CD4-positive, alpha-beta T cell treated with Interleukin-10 for 1 hour (primary cell): ENCODE results near the gene UVSSA.
A peak's percentile ranks its signal among the peaks of the same experiment; 100 is the strongest.

ENCODE experiments used
- DNase-seq: peaks from one replicate; pipeline ENCODE4 v3.0.0-alpha.2; 2020

Gene UVSSA

GRCh38 chr4:1350169-1350520 lies 3.1 kb downstream of the UVSSA start:
- no peak for DNase-seq

DNA sequence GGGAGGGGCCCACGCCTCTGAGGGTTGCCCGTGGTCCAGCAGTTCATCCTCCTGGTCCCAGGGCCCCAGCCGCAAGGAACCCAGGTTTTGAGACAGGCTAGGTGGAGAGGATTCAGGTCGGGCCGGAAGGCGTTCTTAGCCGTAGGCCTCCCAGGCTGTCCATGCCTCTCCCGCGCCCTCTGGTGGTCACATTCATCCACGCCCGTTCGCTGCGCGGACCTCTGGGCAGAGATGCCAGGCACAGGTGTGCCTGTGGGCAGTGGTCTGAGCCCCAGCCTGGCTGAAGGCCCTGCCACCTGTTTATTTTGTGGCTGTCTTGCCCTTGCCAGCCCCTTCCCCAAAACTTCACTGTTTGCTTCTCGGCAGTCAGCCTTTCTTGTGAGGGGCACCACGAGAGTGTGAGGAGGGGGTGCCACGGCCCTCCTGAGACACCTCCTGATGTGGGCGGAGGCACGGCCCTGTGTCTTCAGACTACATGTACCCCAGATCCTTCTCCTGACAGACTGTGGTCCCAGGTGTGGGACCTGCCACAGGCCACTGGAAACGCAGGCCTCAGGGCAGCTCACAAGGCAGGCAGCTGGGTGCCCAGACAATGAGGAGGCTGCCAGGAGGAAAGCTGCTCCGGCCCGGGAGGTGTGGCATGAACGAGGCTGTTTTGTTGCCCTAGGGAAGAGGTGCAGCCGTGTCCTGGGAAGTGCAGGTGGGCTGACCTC lies 5.0 kb downstream of the UVSSA start:
- DNase-seq: peak; percentile 88

DNA sequence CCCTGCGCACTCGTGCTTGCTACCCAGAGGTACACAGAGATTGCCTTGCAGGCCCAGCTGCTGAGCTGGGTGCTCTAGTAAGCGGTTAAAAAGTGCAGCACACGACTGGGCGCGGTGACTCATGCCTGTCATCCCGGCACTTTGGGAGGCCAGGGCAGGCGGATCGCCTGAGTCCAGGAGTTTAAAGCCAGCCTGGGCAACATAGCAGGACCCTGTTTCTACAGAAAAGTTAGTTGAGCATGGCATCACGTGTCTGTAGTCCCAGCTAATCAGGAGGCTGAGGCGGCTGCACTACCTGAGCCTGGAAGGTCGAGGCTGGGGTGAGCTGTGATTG lies 5.5 kb downstream of the UVSSA start:
- no peak for DNase-seq

- no peak for DNase-seq
Observed at GRCh38 chr4:1353186-1354055, 6.4 kb downstream of the UVSSA start.

DNA sequence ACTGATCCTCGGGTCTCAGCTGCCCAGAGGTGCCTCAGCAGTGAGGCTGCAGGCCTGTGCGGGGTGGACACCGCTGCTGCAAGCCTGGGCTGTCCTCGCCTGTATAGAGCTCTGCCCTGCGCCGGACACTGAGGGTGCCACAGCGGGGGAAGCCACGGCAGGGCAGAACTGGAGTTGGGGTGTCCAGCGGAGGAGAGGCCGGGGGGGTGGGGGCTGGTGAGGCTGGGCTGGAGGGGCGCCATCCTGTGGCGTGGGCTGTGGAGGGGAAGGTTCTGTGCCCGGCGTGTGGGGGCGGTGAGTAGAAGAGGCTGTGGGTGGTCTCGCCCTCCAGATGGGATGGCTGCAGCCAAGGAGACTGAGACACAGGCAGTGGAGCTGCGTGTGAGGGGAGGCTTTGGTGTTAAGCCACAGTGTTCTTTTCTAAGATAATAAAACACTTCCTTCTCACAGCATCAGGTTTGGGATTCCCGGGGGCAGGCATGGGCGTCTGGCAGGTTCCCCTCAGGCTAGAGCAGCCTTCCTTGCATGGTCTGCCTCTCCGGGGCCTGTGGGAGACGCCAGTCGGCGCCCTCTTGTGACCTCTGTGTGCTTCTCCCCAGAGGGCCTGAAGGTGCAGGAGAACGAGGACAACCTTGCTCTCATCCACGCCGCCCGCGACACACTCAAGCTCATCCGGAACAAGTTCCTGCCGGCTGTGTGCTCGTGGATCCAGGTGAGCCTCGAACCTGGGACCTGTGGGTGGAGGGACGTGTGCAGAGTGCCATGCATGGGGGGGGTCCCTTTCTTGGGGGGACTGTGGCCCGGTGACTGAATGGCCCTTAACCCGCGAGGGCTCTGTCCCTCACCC lies 7.4 kb downstream of the UVSSA start:
- DNase-seq: no peak

GRCh38 chr4:1354983-1355275 lies 7.9 kb downstream of the UVSSA start:
- DNase-seq: no peak

DNA sequence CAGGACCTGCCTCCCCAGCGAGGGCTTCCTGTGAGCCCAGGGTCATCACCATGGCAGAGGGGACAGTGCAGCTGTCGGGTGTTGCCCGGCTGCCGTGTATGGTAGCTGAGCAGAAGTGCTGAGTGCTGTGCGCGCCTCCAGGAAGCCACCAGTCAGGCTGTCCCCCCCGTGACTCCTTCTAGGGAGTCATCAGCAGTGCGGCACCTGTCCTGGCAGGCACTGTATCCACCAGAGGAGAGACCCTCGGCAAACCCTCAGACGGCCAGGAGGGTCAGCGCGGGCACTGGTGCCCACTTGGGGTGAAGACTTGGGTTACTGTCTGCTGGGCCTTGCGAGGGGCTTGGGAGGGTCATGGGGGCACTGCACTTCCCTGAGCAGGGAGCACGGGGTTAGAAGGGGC lies 8.4 kb downstream of the UVSSA start:
- DNase-seq: no peak

GRCh38 chr4:1356181-1356998 lies 9.4 kb downstream of the UVSSA start:
- DNase-seq: peak; percentile 52

DNA sequence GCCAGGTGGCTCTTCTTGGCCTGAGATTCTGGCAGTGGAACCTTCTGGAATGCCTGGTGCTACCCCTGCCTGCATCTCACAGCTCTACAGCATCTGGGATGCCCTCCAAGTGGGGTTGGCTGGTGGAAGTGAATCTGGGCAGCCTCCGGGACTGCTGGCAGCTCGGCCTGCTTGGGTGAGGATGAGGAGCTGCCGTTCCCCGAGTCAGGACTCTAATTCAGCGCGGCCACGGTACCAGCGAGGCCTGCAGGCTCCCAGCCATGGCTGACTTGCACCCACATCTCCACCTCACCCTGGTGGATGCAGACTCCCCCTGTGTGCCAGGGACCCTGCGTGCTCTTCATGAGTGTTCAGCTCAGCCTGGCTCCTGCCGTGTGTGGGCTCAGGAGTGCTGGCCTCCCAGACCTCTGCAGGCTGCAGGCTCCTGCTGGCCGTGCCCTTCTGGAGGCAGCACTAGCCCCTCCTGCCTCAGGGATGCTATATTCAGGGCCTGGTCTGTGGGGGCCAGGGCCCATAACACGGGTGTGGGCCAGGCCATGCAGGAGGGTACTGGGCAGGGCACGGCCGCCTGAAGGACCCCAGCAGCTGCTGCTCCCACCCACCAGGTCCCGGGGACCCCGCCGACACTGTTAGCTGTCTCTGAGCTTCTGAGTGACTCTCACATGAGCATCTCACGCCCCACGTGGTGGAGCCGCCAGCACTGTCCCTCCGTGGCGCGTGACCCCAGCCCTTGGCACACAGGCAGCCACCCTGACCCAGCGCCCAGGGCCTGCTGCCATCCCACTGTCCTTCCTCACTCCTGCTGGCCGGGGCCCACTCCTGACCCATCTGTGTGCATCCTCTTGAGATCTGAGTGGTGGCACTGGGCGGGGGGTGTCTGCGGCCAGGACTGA lies 10.6 kb downstream of the UVSSA start:
- DNase-seq: no peak

DNA sequence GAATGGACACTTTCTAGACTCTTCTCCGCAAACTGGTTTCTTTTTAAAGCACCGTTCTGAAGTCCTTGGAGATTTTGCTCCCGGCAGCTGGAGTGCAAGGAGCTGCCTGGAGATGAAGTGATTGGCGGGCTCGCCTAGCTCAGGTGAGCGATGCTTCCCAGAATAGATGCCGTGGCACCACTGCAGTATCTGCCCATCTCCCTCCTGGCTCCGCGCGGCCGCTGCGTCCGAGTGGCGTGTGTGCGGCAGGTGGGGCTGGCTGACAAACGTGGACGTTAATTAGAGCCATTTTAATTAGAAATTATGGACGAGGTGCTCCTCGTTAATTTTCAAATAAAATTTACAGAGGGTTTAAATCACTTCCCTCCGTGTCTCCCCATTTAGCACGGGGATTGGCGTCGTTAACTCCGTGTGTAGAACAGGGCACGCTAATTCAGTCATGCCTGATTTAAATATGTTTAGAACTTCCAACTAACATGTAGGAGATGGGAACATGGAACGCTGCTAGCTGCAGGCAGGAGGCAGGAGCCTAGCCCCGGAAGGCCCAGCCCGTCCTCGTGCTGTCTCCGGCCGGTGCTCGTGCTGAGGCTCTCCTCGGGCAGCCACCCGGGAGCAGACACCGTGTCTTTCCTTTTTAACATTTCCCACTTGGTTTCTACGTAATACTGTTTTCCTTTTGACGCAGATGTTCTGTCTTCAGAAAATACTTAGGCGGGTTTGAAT lies 11.6 kb downstream of the UVSSA start:
- no peak for DNase-seq

- no peak for DNase-seq
Observed at GRCh38 chr4:1359144-1359501, 12.1 kb downstream of the UVSSA start.

DNA sequence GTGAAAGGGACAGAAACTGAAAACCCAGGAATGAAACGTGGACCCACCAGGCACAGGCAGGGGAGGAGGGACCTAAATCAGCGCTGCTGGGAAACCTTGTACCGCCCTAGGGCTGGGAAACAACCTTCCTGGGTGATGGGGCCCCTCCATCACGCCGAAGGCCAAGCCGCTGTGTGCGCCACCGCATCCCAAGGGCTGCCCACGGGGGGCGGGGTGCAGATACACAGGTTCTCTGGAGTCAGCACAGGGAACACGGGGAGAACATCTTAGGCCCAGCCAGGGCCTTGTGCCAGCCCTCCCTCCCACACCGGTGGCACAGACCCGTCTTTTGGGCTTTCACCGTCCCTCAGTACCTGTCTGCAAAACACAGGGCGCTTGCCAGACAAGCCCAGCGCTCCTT lies 13.0 kb downstream of the UVSSA start:
- no peak for DNase-seq

GRCh38 chr4:1360423-1361283 lies 13.6 kb downstream of the UVSSA start:
- DNase-seq: no peak

DNA sequence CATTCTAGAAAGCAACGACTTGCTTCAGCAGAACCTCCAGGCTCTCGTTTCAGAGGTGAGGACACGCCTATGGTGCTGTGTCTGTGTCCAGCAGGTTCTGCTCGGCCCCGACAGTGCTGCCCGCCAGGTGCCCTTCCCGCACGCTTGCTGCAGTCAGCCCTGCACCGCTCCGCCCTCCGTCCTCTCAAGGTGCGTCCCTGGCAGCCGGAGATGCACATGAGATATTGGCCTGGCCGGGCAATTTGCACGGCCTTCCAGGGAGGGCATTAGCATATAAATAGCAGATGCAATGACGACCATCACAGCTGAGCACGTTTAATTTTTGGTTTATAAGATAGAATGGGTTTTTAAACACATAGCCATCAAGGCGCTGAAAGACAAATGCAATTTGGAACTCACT lies 14.4 kb downstream of the UVSSA start:
- no peak for DNase-seq

- no peak for DNase-seq
Observed at GRCh38 chr4:1362046-1362445, 15.0 kb downstream of the UVSSA start.

- no peak for DNase-seq
Observed at GRCh38 chr4:1362521-1362920, 15.5 kb downstream of the UVSSA start.

DNA sequence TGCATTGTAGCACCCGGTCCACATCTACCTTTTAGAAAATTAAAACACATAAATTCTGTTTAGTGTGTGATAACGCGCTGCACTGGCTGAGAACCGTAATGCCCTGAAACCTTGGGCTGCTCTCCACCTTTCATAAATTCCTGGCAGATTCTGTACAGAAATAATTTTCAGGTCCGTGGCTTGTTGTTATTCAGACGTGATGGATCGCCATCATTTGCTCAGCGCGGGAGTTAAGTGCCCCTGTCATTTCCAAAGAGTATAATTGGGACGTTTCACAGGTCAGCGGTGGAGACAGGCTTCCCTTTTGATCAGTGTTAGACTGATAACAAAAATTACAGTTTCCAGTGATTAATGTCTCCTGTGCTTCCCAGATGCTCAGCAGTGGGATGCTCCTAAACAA lies 16.5 kb downstream of the UVSSA start:
- DNase-seq: no peak

DNA sequence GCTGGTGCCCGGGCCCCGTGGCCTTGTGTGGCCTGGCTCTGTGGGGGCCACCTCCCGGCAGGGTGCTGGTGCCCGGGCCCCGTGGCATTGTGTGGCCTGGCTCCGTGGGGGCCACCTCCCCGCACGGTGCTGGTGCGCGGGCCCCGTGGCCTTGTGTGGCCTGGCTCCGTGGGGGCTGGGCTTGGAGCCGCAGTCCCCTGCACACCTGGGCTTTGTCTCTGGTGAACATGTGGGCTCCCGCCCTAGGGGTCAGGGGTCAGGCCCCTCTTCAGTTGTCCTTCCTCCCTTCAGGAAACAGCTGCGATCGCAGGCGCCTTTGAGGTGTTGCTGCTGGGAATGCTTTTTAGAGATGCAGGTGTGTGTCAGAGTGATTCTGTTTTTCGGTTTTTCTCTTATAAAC lies 17.2 kb downstream of the UVSSA start:
- no peak for DNase-seq

DNA sequence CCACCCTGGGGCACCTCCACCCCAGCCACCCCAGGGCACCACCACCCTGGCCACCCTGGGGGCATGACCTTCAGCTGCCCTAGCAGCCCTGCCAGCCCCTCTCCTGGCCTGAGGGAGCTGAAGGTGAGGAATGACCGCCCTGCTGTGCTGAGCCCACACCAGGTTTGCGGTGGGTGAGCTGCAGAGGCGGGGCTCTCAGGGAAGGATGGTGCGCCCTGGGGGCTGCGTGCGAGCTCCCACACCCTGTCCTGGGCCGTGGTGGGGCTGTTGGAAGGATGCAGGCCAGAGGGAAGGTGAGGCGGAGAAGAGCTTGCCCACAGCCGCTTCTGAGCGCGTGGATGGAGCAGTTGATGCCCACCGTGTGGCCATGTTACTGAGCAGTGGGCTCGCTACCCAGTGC lies 17.7 kb downstream of the UVSSA start:
- no peak for DNase-seq
